Activated T-cell treated with anti-CD3 and anti-CD28 coated beads, Interleukin-2, amount 50 U/mL, for 4 hours (primary cell): ENCODE measurements around the gene AXL. TPM values are rescaled to one million over a fixed set of nuclear protein-coding genes. Genes with fewer than 3 reads are reported as not detected.
A peak's percentile ranks its signal among the peaks of the same experiment; 100 is the strongest.

Source experiments
- ATAC-seq, 2 donors: fragments of 200-7000 bp; cut with Tn5 transposase; one replicate each; pipeline ENCODE4 v1.10.0; 2021
- DNase-seq: peaks from one replicate; pipeline ENCODE4 v3.0.0-alpha.2; 2020
- H3K27me3 Mint-ChIP-seq: one replicate; pipeline ENCODE4 v1.8.0; 2021; ENCODE audit warnings: low read depth, mixed read lengths
- H3K36me3 Mint-ChIP-seq: one replicate; pipeline ENCODE4 v1.8.0; 2022; ENCODE audit warnings: mixed read lengths; ENCODE audit not compliant: insufficient read depth
- H3K4me1 Mint-ChIP-seq: one replicate; pipeline ENCODE4 v1.8.0; 2021; ENCODE audit warnings: low read depth, mixed read lengths
- H3K4me3 Mint-ChIP-seq: one replicate; pipeline ENCODE4 v1.8.0; 2021; ENCODE audit warnings: mild to moderate bottlenecking, moderate library complexity, mixed read lengths
- H3K9me3 Mint-ChIP-seq: one replicate; pipeline ENCODE4 v1.8.0; 2021; ENCODE audit warnings: mixed read lengths
- total RNA-seq, 3 donors: library from RNA; stranded (reverse); gene quantifications; one replicate each; pipeline ENCODE4 v1.2.1, GENCODE V29; 2021

Gene AXL
- total RNA-seq, 3 donors from 2014 or later, result 0.08 to 0.40 (median 0.30) TPM

DNA sequence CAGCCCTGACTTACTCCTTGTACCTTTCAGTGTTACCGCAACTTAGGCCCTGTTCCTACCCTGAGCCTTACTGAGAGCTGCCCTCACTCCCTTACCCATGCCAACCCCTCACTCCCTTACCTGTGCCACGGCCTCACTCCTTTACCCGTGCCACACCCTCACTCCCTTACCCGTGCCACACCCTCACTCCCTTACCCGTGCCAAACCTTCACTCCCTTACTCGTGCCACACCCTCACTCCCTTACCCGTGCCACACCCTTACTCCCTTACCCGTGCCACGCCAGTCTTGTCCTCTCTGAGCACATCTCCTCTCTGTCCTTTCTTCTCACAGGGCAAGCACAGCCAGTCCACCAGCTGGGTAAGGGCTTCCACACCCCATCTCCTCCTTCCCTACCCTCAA, 20.3 kb downstream of the AXL start:
- H3K27me3 Mint-ChIP-seq, result peaks cover 2% of the 10 kb centered on the region
- DNase-seq (no peak), ATAC-seq (no peak)
- H3K4me1 Mint-ChIP-seq, result no peaks in the 10 kb centered on the region
- no peak overlapping the region for H3K4me3 Mint-ChIP-seq
- H3K36me3 Mint-ChIP-seq, result no peaks in the 10 kb centered on the region
- no peaks in the 10 kb centered on the region for H3K9me3 Mint-ChIP-seq

- H3K4me1 Mint-ChIP-seq, result no peaks in the 10 kb centered on the region
- peaks cover 2% of the 10 kb centered on the region for H3K27me3 Mint-ChIP-seq
- no peak for ATAC-seq
- no peak for DNase-seq
- H3K4me3 Mint-ChIP-seq, result no peak overlapping the region
- H3K9me3 Mint-ChIP-seq, result no peaks in the 10 kb centered on the region
- H3K36me3 Mint-ChIP-seq, result no peaks in the 10 kb centered on the region
Measured at GRCh38 chr19:41239961-41240574, 21.0 kb downstream of the AXL start.

DNA sequence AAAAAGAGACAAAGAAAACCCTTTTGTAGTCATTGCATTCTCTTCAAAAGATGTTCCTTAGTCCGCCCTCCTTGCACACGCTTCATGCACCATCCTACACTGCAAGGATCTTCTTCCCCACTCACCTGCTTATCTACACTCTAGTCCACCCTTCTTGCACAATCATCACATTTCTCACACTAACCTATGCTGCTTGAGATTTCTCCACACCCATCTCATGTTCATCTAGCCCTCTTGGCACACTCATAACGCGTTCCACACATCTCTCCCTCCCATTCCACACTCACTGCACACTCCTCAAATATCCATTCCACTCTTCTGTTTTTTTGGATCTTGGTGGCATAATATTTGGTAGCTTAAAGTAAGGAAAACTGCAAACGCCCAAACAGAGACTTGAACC, 22.8 kb downstream of the AXL start:
- DNase-seq (no peak), ATAC-seq (no peak)
- Mint-ChIP-seq H3K36me3 (no peaks in the 10 kb centered on the region), H3K9me3 (no peaks in the 10 kb centered on the region), H3K4me3 (no peak overlapping the region), H3K4me1 (no peaks in the 10 kb centered on the region), H3K27me3 (peaks cover 2% of the 10 kb centered on the region)

DNA sequence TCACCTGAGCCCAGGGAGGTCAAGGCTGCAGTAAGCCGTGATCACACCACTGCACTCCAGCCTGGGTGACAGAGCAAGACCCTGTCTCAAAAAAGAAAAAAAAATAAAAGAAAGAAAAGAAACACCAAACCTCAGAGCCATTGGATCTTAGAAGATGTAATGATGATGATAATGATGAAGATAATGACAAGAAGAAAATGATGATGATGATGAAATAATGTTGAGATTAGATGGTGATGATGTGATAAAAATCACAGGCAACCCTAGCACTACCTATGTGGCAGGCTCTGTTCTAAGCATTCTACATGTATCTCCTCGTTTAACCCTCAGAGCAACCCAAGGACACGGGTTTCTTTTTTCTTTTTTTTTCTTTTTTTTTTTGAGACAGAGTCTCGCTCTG, 25.1 kb downstream of the AXL start:
- DNase-seq (no peak), ATAC-seq (no peak)
- Mint-ChIP-seq H3K4me1 (no peaks in the 10 kb centered on the region), H3K27me3 (no peaks in the 10 kb centered on the region), H3K4me3 (no peak overlapping the region), H3K36me3 (no peaks in the 10 kb centered on the region), H3K9me3 (no peaks in the 10 kb centered on the region)

DNA sequence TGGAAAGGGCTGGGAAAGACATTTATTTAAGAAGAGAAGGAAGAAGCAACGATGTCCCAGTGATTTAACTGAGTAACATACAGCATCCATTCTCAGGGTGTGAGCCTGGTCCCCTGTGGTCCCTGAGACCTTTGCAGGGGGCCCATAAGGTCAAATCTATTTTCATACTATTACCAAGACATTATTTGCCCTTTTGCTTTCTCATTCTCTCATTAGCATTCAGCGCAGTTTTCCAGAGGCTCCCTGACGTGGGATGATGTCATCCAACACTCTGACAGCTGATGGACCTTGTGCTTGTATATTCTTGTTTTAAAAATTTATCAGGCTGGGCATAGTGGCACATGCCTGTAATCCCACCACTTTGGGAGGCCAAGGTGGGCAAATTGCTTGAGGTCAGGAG, 26.8 kb downstream of the AXL start:
- no peak for ATAC-seq
- no peaks in the 10 kb centered on the region for H3K4me1 Mint-ChIP-seq
- no peak for DNase-seq
- no peaks in the 10 kb centered on the region for H3K27me3 Mint-ChIP-seq
- H3K36me3 Mint-ChIP-seq, result no peaks in the 10 kb centered on the region
- H3K9me3 Mint-ChIP-seq, result no peaks in the 10 kb centered on the region
- no peak overlapping the region for H3K4me3 Mint-ChIP-seq

- Mint-ChIP-seq H3K9me3 (no peaks in the 10 kb centered on the region), H3K4me3 (no peak overlapping the region), H3K27me3 (peaks cover 5% of the 10 kb centered on the region), H3K36me3 (no peaks in the 10 kb centered on the region), H3K4me1 (no peaks in the 10 kb centered on the region)
- DNase-seq (no peak), ATAC-seq (no peak)
Measured at GRCh38 chr19:41248895-41249294, 29.9 kb downstream of the AXL start.

GRCh38 chr19:41249707-41250423, 30.8 kb downstream of the AXL start:
- Mint-ChIP-seq H3K9me3 (no peaks in the 10 kb centered on the region), H3K4me3 (no peak overlapping the region)

GRCh38 chr19:41253660-41254059, 34.6 kb downstream of the AXL start:
- H3K27me3 Mint-ChIP-seq, result peaks cover 5% of the 10 kb centered on the region
- no peak overlapping the region for H3K4me3 Mint-ChIP-seq
- H3K4me1 Mint-ChIP-seq, result no peaks in the 10 kb centered on the region
- H3K36me3 Mint-ChIP-seq, result no peaks in the 10 kb centered on the region
- no peak for ATAC-seq
- no peaks in the 10 kb centered on the region for H3K9me3 Mint-ChIP-seq
- DNase-seq, result no peak

More at GRCh38 chr19:41249707-41250423, 30.8 kb downstream of the AXL start:
- Mint-ChIP-seq H3K36me3 (no peaks in the 10 kb centered on the region), H3K4me1 (no peaks in the 10 kb centered on the region), H3K27me3 (peaks cover 5% of the 10 kb centered on the region)
- ATAC-seq (no peak), DNase-seq (no peak)

GRCh38 chr19:41255171-41255570, 36.1 kb downstream of the AXL start:
- no peak overlapping the region for H3K4me3 Mint-ChIP-seq
- ATAC-seq (no peak), DNase-seq (no peak)
- no peaks in the 10 kb centered on the region for H3K36me3 Mint-ChIP-seq
- H3K4me1 Mint-ChIP-seq, result no peaks in the 10 kb centered on the region
- no peaks in the 10 kb centered on the region for H3K9me3 Mint-ChIP-seq
- peaks cover 5% of the 10 kb centered on the region for H3K27me3 Mint-ChIP-seq

DNA sequence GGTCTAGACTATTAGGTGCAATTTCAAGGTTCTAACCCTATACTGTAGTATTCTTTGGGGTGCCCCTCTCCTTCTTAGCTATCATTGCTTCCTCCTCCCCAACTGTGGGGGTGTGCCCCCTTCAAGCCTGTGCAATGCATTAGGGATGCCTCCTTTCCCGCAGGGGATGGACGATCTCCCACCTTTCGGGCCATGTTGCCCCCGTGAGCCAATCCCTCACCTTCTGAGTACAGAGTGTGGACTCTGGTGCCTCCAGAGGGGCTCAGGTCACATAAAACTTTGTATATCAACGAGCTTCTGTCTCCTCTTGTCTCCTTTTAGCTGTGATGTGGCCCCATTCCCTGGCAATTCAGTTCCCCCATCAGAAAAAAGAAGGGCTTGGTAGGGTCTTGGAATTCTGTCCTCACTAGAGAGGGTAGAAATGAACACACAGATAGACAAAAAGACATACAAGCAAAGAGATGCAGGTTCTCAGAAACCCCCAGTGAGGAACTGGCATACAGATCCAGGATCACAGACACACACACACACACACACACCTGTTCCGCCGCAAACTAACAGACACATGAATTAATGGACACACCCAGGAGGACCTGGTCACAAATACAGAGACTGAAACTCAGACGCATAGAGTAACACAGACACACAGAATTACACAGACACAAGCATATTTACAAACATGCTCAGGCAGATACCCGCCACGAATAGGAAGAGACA, 42.6 kb downstream of the AXL start:
- Mint-ChIP-seq H3K4me3 (peak overlapping the region; percentile 90), H3K9me3 (no peaks in the 10 kb centered on the region), H3K36me3 (peaks cover 3% of the 10 kb centered on the region), H3K4me1 (peaks cover 26% of the 10 kb centered on the region), H3K27me3 (no peaks in the 10 kb centered on the region)
- DNase-seq (no peak), ATAC-seq (no peak)

- H3K4me3 Mint-ChIP-seq, result peak overlapping the region; percentile 90
- ATAC-seq (peak; percentile 41), DNase-seq (peak; percentile 57)
- H3K27me3 Mint-ChIP-seq, result no peaks in the 10 kb centered on the region
- peaks cover 9% of the 10 kb centered on the region for H3K36me3 Mint-ChIP-seq
- peaks cover 41% of the 10 kb centered on the region for H3K4me1 Mint-ChIP-seq
- no peaks in the 10 kb centered on the region for H3K9me3 Mint-ChIP-seq
Measured at GRCh38 chr19:41263042-41263849, 44.2 kb downstream of the AXL start.

GRCh38 chr19:41263850-41264580, 45.0 kb downstream of the AXL start, which contains the start of gene HNRNPUL1:
TSS of gene HNRNPUL1 (plus strand) at chr19:41264372. CDS start at chr19:41264504, 132 bp downstream.
- peaks cover 43% of the 10 kb centered on the region for H3K4me1 Mint-ChIP-seq
- no peaks in the 10 kb centered on the region for H3K9me3 Mint-ChIP-seq
- H3K27me3 Mint-ChIP-seq, result no peaks in the 10 kb centered on the region
- peaks cover 9% of the 10 kb centered on the region for H3K36me3 Mint-ChIP-seq
- ATAC-seq (peak; percentile 62 to 64), DNase-seq (peak; percentile 99)
- H3K4me3 Mint-ChIP-seq, result peak within 1 kb of the TSS; percentile 90

- peak; percentile 43 for DNase-seq
Measured at GRCh38 chr19:41264581-41265394, 45.8 kb downstream of the AXL start.

More at GRCh38 chr19:41264581-41265394, 45.8 kb downstream of the AXL start:
- no peak for ATAC-seq
- peak overlapping the region; percentile 90 for H3K4me3 Mint-ChIP-seq
- no peaks in the 10 kb centered on the region for H3K27me3 Mint-ChIP-seq
- H3K36me3 Mint-ChIP-seq, result peaks cover 9% of the 10 kb centered on the region
- H3K9me3 Mint-ChIP-seq, result no peaks in the 10 kb centered on the region
- peaks cover 43% of the 10 kb centered on the region for H3K4me1 Mint-ChIP-seq
